Measurements from ENCODE around the gene SLC6A19. TPM values are rescaled to one million over a fixed set of nuclear protein-coding genes. Genes with fewer than 3 reads are reported as not detected.

The SLC6A19 gene
- total and polyA plus RNA-seq, 10 of the 15 experiments (the other 5 are each of a cell fraction or from before 2014, with no cell fraction given) = 0.01 to 0.03 TPM; not detected in 8

DNA sequence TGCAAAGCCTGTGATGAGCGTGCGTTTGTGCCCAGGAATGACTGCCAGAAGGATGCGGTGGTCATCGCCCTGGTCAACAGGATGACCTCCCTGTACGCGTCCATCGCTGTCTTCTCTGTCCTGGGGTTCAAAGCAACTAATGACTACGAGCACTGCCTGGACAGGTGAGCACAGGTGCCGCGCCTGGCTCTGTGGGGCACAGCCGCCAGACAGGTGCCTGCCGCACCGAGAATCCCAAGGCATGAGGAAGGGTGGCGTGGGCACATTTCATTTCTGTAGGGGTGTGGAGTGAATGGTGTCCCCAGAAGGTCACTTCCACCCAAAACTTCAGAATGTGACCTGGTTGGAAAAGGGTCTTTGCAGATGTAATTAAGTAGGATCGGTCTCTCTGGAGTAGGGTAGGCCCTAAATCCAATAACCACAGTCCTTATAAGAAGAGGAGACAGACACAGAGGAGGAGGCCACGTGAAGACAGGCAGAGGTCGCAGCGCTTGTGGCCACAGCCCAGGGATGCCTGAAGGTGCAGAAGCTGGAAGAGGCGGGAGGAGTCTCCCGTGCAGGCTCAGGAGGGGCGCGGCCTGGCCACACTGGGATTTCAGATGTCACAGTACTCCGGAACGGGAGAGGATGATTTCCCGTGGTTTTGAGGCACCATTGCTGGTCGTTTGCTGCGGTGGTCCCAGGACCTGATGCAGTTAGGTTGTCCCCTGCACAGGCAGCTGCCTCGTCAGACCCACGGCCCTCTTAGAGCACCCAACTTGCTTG lies 39.3 kb downstream of the SLC6A19 start:
- intact Hi-C loops (cut with micrococcal nuclease; ENCODE audit: unreplicated experiment) = no loop called here
- DNase-seq (ENCODE audit: low read depth, low spot score) = no peak
- Histone ChIP-seq H3K27me3 (replicated peaks in 1 of 2; ENCODE audit: control insufficient read depth in 2 of 2, insufficient read depth in 2 of 2, low read length in 1 of 2) (no peaks in the 10 kb centered on the region; a peak in 1 of 4 replicates), H3K27ac (ENCODE audit: control insufficient read depth, insufficient read depth) (no peak overlapping the region), H4K20me1 (ENCODE audit: control insufficient read depth, insufficient read depth) (no peaks in the 10 kb centered on the region), H3K4me1 (ENCODE audit: control insufficient read depth, insufficient read depth, low read length) (no peaks in the 10 kb centered on the region), H3K9ac (ENCODE audit: control insufficient read depth, insufficient read depth, low read length) (no peak overlapping the region), H3K36me3 (ENCODE audit: control insufficient read depth in 2 of 2, insufficient read depth in 2 of 2, low read length in 1 of 2) (no peaks in the 10 kb centered on the region), H3K4me2 (ENCODE audit: control insufficient read depth, insufficient read depth) (no peak overlapping the region), H2AFZ (ENCODE audit: control insufficient read depth, low read depth, low read length) (no peak overlapping the region), H3K79me2 (ENCODE audit: control insufficient read depth, insufficient read depth, low read length) (no peaks in the 10 kb centered on the region), H3K4me3 (no peak overlapping the region), H3K9me3 (replicated peaks; ENCODE audit: control insufficient read depth, insufficient read depth, low read length) (no peaks in the 10 kb centered on the region; the same call in 2 of the 3 replicates)
- WGBS (ENCODE audit: insufficient coverage, insufficient replicate concordance, low lambda C conversion rate, missing lambda C conversion rate) = 61% methylated on average over 29 of the region's 29 CpGs
- CTCF ChIA-PET = no interaction called here
- no peak for ATAC-seq
- in situ Hi-C loops (cut with MboI) = no loop called here
- SMC1A ChIA-PET (ENCODE audit: uncharacterized antibody, unreplicated experiment) = no interaction called here
- RAD21 ChIA-PET (ENCODE audit: unreplicated experiment) = no interaction called here
- BruUV-seq (replicated peaks) = no TSS peak
- POLR2A ChIA-PET = no interaction called here
- FAIRE-seq = no peak
- no peak for TF ChIP-seq JUNB (IDR thresholded peaks at IDR 0.05)
- TF ChIP-seq, protein P1, sequence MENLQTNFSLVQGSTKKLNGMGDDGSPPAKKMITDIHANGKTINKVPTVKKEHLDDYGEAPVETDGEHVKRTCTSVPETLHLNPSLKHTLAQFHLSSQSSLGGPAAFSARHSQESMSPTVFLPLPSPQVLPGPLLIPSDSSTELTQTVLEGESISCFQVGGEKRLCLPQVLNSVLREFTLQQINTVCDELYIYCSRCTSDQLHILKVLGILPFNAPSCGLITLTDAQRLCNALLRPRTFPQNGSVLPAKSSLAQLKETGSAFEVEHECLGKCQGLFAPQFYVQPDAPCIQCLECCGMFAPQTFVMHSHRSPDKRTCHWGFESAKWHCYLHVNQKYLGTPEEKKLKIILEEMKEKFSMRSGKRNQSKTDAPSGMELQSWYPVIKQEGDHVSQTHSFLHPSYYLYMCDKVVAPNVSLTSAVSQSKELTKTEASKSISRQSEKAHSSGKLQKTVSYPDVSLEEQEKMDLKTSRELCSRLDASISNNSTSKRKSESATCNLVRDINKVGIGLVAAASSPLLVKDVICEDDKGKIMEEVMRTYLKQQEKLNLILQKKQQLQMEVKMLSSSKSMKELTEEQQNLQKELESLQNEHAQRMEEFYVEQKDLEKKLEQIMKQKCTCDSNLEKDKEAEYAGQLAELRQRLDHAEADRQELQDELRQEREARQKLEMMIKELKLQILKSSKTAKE (IDR thresholded peaks at IDR 0.05; ENCODE audit: low read depth, poor library complexity, severe bottlenecking) = no peak
- TF ChIP-seq ZNF24 (IDR thresholded peaks at IDR 0.05) = no peak
- TF ChIP-seq, protein P2, sequence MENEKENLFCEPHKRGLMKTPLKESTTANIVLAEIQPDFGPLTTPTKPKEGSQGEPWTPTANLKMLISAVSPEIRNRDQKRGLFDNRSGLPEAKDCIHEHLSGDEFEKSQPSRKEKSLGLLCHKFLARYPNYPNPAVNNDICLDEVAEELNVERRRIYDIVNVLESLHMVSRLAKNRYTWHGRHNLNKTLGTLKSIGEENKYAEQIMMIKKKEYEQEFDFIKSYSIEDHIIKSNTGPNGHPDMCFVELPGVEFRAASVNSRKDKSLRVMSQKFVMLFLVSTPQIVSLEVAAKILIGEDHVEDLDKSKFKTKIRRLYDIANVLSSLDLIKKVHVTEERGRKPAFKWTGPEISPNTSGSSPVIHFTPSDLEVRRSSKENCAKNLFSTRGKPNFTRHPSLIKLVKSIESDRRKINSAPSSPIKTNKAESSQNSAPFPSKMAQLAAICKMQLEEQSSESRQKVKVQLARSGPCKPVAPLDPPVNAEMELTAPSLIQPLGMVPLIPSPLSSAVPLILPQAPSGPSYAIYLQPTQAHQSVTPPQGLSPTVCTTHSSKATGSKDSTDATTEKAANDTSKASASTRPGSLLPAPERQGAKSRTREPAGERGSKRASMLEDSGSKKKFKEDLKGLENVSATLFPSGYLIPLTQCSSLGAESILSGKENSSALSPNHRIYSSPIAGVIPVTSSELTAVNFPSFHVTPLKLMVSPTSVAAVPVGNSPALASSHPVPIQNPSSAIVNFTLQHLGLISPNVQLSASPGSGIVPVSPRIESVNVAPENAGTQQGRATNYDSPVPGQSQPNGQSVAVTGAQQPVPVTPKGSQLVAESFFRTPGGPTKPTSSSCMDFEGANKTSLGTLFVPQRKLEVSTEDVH (IDR thresholded peaks at IDR 0.05; ENCODE audit: low read depth, partially characterized antibody) = no peak
- no peak for TF ChIP-seq HDAC2 (IDR thresholded peaks at IDR 0.05)
- TF ChIP-seq SMC3 (IDR thresholded peaks at IDR 0.05; ENCODE audit: borderline replicate concordance, low read length) = no peak
- TF ChIP-seq LARP7 (IDR thresholded peaks at IDR 0.05) = no peak
- TF ChIP-seq ATF7 (IDR thresholded peaks at IDR 0.05; ENCODE audit: low read depth) = no peak
- no peak for TF ChIP-seq KDM1A (IDR thresholded peaks at IDR 0.05; ENCODE audit: borderline replicate concordance)
- TF ChIP-seq FOXM1 (IDR thresholded peaks at IDR 0.05; ENCODE audit: low read depth, low read length) = no peak
- TF ChIP-seq CBFB (IDR thresholded peaks at IDR 0.05; ENCODE audit: low read depth) = no peak
- TF ChIP-seq, protein P3, sequence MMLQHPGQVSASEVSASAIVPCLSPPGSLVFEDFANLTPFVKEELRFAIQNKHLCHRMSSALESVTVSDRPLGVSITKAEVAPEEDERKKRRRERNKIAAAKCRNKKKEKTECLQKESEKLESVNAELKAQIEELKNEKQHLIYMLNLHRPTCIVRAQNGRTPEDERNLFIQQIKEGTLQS (IDR thresholded peaks at IDR 0.05; ENCODE audit: borderline replicate concordance, extremely low read depth, low read depth, low read length) = no peak
- TF ChIP-seq FOXK2 (IDR thresholded peaks at IDR 0.05) = no peak
- no peak for TF ChIP-seq RAD51 (IDR thresholded peaks at IDR 0.05)
- no peak for TF ChIP-seq PML (IDR thresholded peaks at IDR 0.05; ENCODE audit: low read length)
- no peak for TF ChIP-seq RFX5 (IDR thresholded peaks at IDR 0.05; ENCODE audit: low read depth, low read length)
- no peak for TF ChIP-seq NFXL1 (IDR thresholded peaks at IDR 0.05; ENCODE audit: borderline replicate concordance)
- TF ChIP-seq, protein P4, sequence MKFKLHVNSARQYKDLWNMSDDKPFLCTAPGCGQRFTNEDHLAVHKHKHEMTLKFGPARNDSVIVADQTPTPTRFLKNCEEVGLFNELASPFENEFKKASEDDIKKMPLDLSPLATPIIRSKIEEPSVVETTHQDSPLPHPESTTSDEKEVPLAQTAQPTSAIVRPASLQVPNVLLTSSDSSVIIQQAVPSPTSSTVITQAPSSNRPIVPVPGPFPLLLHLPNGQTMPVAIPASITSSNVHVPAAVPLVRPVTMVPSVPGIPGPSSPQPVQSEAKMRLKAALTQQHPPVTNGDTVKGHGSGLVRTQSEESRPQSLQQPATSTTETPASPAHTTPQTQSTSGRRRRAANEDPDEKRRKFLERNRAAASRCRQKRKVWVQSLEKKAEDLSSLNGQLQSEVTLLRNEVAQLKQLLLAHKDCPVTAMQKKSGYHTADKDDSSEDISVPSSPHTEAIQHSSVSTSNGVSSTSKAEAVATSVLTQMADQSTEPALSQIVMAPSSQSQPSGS (IDR thresholded peaks at IDR 0.05; ENCODE audit: low read length) = no peak

Data from GM12878 (cell line).